HG03520 (cell line): ENCODE data around the gene RIPK3.
A peak's percentile ranks its signal among the peaks of the same experiment; 100 is the strongest.
"Not testable (repeated sequence)": the region's sequence is repeated elsewhere in the genome, so short reads cannot be mapped to it uniquely, and the experiment has no call there.

ENCODE experiments used
- ATAC-seq: cut with Tn5 transposase; IDR thresholded peaks from one replicate; pipeline ENCODE4 v1.9.1; 2021; ENCODE audit warnings: mild to moderate bottlenecking, moderate library complexity; ENCODE audit not compliant: unreplicated experiment

RIPK3 gene

DNA sequence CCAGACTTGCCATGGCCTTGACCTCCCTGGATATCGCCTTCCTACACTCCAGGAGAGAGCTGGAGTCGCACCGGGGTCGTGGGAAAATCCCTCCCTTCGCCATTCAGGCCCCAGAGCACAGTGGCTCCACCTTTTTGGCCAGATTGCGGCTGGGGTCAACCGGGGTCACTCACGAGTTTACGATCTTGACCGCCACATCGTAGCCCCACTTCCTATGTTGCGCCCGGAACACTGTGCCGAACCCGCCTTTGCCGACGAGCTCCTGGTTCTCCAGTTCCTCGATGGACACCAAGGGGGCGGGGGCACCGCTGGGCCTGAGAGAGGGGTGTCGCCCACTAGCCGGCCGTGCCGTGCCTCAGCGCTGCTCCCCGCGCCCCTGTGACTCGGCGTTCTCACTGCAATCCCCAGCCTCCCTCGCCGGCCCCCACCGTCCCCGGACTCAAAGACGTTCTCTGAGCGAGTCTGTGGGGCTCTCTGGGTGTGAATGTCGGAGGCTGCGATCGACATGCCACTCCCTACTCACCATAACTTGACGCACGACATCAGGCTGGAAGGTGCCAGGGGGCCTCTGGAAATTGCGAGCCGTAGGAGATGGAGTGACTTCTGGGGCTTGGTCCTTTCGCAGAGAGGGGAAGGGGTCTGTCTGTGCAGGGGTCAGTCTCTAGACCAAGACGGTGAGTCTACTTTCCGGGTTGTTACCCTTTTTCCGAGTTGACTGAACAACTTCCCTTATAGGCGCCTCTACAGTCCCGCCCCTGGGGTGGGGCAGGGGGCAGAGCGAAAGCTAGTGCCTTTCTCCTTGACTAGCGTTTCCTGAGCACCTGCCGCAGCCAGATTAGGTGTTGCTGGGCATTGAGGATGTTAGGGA lies at the start of gene RIPK3:
Gene RIPK3 (minus strand): TSS at position 708 of the 868 bp plus-strand sequence. CDS start 165 bp downstream, at position 543.
- ATAC-seq: peak; percentile 75

- no peak for ATAC-seq
These were observed 49.5 kb upstream of the RIPK3 start for GRCh38 chr14:24389226-24389848.

DNA sequence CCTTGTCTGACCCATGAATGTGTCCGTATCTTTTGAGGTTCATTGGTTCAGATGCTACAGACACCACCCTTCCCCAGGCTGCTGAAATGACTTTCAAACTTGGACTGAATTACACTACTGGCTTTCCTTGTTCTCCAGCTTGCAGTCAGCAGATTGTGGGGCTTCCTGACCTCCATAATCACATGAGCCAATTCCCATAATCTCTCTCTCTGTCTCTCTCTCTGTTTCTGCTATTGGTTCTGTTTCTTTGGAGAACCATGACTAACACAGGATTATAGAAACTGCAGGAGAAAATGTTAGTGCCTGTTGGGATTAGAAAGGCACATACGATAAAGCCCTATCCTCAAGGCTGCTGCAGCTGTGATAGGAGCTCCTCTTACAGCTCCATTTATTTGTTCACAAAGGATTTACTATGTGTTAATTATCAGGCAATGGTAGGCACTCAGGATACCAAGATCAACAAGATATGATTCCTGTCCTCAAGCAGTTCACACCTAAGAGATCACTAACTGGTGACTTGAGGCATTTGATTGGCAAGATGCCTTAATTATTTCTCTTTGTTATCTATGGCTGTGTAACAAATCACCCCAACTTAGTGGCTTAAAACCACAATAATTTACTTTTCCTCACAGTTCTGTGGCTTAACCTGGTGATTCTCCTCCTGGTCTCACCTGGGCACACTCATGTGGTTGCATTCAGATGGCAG lies 48.8 kb upstream of the RIPK3 start:
- ATAC-seq: no peak

- not testable (repeated sequence) for ATAC-seq
These were observed 47.8 kb upstream of the RIPK3 start for GRCh38 chr14:24387579-24387978.

DNA sequence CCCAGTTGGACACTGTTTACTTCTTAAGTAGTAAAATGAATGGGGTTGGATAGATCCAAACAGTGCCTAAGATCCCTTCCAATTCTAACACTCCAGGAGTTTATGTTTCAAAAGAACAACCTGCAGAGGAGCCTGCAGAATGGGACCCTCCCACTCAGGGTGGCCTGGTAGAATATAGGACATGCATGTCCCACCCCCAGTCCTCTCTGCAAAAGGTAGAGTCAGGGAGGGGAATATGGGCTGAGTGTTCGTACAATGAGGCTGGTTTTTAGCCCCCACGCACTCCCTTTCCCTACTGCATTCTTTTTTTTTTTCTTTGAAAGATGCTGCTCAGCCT lies 47.2 kb upstream of the RIPK3 start:
- no peak for ATAC-seq

- ATAC-seq: no peak
These were observed 45.7 kb upstream of the RIPK3 start for GRCh38 chr14:24385524-24385923.

- no peak for ATAC-seq
These were observed 44.4 kb upstream of the RIPK3 start for GRCh38 chr14:24384169-24384568.

DNA sequence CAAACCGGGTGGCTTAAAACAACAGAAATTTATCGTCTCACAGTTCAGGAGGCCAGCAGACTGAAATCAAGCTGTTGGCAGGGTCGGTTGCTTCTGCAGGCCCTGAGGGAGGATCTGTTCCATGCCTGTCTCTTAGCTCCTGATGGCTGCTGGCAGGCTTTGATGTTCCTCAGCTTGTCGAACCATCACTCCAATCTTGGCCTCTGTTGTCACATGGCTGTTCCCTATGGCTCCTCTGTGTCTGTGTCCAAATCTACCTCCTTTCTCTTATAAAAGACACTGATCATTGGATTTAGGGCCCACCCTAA lies 42.2 kb upstream of the RIPK3 start:
- no peak for ATAC-seq

DNA sequence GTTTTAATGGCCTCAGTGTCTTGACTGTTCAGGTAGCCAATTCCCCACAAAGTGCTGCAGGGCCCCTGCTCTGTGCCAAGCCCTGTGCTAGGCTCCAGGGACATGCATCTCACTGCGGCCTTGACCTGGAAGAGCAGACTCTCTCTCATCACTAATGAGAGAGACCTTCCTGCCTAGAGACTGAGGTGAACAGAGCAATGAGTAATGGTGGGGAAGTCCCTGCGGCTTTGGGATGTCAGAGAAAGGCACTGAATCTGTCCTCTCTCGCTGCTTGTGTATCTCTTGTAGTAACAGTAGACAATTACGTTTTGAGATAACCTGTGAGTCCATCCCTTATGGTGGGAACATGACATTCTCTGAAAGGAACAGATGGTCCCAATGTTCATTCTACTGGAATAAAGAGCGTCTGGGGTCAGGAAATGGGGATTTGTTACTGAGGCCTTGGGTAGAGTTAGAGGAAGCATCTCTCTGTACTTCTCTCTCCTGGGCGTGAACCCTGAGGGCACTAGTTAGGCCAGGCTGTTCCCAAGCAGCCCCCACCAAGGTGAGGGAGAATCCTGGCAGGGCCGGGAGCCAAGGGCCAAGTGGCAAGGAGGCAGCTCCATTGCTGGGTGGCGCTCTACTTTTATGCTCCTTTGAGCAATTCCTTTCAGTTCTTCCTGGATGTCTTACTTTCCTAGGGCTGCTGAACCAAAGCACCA lies 41.7 kb upstream of the RIPK3 start:
- no peak for ATAC-seq

GRCh38 chr14:24379907-24380730 lies 40.3 kb upstream of the RIPK3 start:
- ATAC-seq: no peak

DNA sequence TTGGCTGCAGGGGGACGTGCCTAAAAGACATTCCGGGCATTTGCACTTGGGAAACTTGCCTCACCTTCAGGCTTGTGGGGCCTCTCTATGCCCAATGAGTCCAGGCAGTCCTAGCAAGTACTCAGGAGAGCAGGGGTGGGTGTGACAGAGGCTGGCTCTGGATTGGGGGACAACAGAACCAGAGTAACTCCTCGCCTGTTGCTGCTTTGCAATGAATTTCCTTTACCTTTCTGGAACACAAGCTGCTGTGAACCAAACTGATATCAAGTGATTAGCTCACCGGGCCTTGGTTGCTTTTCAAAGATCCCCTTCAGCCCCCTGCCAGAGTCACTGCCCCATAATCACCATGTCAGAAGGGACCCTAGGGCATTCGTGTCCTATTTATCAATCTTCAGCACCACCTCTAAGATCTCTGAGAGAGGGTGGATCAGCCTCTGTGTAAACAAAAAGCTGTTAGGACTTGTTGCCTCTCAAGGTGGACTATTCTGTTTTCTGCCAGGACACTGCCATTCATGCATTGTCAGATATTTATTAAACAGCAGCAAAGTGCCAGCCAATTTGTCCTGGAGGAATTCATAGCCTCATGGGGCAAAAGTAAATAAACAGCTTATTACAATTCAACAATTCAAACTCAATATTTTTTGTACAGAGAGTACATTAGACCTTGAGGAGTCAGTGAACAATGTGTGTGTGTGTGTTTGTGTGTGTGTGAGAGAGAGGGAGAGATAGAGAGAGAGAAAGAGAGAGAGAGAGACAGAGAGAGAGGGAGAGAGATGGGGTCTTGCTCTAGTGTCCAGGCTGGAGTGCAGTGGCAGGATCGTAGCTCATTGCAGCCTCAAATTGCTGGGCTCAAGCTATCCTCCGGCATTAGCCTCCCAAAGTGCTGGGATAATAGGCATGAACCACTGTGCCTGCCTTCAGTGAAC lies 39.5 kb upstream of the RIPK3 start:
- ATAC-seq: no peak

GRCh38 chr14:24378327-24378726 lies 38.5 kb upstream of the RIPK3 start:
- ATAC-seq: no peak

DNA sequence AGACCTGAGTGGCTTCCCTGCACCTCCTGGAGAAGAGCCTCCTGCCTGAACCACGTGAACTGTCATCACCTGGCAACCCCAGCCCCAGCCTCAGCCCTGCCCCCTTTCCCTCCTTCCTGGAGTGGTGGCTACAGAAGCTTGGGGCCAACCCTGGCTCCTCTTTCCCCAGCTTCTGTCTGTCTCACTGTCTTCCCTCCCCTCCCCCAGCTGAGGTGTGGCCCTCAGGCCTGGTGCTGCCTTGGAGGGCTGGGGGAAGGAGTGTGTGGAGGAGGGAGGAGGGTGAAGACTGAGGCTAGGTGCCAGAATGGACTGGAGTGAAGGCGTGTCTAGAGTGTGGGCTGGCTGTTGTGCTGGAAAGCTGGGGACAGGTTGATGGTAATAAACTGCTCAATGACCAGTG lies 37.9 kb upstream of the RIPK3 start:
- no peak for ATAC-seq

DNA sequence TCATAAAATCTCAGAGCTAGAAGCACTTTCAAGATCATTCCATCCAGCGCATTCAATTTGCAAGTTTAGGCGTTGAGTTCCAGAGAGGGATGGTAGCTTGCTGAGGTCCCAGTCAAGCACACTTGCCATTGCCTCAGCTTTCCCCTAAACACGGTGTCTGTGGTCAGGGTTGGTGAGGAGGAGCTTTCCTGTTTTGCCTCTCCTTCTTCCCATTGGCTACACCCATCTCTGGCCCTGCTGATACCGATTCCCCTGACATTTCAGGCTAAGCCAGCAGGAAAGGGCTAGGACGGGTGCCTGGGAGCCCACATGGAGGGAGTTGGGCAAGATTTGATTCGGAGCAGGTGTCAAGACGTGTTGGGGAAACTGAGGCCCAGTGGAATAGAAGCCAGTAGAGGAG lies 37.3 kb upstream of the RIPK3 start:
- no peak for ATAC-seq

- ATAC-seq: no peak
These were observed 36.8 kb upstream of the RIPK3 start for GRCh38 chr14:24376448-24377070.

DNA sequence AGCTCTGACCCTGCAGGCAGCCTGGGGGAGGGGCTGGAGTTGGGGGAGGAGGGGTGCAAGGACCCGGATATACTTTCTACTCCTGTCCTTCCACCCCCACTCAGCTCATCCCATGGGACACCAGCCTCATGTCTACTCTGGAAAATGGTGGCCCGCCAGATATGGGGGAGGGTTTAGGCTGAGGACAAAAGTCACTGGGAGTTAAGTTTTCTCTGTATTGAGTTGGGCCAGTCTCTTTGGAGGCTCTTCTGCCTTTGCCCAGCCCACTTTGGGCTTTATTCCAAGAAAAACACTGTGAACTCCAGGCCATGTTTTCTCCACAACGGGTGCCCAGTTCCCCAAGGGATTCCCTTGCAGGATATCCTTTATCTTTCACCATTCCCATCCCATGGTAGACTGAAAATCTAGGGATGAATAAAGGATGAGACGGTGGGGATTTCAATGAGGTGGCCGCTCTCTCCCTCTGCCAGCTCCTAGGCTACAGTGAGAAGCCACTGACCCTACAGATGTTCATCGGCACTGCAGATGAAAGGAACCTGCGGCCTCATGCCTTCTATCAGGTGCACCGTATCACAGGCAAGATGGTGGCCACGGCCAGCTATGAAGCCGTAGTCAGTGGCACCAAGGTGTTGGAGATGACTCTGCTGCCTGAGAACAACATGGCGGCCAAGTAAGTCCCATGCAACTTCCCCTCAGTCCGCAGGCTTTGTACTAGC lies 33.1 kb upstream of the RIPK3 start:
- ATAC-seq: no peak

DNA sequence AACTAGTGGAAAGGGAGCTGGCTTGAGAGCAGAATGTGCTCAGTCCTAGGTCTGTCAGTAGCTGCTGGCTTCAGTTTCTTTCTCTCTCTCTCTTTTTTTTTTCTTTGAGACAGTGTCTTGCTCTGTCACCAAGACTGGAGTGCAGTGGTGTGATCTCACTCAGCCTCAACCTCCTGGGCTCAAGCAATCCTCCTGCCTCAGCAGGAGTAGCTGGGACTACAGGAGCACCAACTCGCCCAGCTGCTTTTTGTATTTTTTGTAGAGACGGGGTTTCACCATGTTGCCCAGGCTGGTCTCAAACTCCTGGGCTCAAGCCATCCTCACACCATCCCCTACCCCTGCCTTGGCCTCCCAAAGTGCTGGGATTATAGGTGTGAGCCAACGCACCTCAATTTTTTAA lies 31.8 kb upstream of the RIPK3 start:
- not testable (repeated sequence) for ATAC-seq

DNA sequence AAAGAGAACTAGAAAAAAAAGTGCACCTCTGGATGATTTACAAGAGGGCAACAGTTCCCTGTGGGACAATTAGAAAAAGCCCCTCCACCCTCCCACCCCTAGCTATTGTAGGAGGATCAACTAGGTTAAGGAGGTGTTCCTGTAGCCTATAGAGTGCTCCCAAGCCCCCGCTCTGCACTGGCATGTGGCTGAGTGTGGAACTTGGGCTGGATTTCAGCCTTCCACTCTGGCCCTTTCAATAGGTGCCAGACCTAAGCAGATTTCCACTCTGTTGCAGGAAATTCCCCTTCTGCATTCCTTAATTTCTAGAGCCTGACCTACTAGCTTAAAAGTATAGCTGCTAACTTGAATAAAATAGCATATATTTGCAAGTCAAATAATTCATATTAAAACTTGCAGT lies 31.0 kb upstream of the RIPK3 start:
- ATAC-seq: no peak
